NCI-H2029 (cell line): Measurements from ENCODE around the gene RRM2.

ENCODE experiments used
- DNase-seq: peaks from one replicate; lab custom pipeline; 2025; lab: John Stamatoyannopoulos, UW

The RRM2 gene

DNA sequence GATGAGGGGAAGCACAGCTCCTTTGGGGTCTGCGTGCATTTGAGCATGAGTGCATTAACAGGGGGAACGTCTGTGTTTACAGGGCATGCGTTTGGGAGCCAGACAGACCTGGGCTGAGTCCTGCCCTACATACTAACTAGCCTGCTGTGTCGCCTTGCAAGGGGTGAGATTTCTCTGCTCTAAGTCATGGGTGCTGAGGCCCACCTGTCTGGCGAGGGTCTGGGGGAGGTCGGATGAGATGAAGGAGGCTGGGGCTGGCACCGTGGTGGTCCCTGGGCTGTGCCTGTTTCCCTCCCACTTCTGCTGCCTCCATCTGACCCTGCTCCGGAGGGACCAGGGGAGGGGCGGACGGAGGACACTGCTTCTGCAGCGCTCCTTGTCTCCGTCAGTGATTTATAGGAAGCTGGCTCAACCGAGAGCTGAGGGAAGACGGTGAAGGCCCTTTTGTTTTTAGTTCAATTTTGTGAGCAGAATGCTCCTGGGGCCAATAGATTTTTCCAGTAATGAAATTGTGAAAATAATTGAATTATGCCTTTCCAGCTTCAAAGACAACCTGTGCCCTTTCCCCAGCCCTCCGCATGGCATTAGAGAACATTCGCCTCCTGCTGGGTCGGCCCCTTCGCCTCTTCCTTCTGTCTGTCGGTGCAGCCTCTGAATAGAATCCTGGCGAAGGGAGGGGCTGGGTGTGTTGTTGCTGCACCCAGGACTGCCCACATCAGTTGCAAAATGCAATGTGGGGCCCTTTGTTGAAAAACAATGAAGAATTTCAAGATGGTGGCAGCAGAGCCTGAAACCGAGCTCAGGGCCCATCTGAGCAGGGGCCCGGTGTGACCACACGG is 49.7 kb downstream of the RRM2 start:
- DNase-seq, result no peak

DNA sequence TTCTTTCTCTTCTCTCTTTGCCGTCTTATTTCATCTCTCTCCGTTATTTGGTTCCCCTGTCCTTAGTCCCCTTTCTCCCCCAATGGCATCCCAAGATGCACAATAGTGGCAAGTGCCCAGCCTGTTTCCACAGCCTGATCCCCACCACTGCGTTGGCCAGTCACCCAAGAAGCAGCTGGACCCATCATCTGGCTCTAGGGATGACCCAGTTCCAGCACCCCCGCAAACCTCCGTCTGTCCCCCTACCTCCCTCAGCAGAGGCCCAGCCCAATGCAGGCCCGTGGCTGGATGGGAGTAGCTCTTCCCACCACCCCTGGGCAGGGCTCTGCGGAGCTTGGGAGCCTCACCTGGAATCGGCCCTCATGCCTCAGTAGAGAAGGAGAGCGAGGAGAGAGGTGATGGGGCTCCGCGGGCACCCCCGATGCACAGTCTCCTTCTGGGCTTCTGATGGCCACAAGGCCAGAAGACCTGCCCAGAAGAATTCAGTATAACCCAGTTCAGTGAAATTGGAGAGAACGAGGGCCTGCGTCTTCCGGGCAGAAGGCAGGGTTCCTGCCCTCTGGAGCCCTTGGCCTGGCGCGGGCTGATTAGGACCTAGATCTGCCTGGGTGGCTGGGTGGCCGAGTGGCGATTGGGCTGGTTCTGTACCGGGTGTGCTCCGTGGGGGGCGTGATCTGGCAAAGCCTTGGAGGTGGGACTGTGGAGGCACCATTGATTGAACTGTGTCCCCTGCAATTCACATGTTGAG is 50.9 kb downstream of the RRM2 start:
- DNase-seq, result no peak

DNA sequence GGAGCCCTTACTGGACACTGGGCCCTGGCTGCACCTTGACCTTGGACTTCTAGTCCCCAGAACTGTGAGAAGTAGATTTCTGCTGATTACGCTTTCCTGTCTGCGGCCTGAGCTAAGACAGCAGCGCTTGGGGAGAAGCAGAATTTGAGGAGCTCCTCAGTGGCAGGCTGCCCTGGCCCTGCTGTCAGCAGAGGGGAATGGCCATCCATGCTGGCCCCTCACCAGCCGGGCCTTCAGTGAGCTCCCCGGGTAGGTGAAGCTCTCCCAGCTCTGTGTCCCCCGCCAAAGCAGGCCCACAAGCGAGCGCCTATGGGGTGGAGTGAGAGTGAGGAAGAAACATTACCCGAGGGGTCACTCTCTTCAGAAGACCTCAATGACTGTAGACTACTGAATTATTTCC is 51.6 kb downstream of the RRM2 start:
- DNase-seq, result no peak

DNA sequence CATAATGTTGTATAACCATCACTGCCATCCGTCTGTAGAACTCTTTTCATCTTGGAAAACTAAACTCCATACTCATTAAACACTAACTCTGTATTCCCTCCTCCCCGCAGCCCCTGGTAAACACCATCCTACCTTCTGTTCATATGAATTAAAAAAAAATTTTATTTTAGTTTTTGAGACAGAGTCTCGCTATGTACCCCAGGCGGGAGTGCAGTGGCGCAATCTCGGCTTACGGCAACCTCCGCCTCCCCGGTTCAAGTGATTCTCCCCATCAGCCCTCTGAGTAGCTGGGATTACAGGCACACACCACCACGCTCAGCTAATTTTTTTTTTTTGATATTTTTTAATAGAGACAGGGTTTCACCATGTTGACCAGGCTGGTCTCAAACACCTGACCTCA is 52.9 kb downstream of the RRM2 start:
- no peak for DNase-seq

DNA sequence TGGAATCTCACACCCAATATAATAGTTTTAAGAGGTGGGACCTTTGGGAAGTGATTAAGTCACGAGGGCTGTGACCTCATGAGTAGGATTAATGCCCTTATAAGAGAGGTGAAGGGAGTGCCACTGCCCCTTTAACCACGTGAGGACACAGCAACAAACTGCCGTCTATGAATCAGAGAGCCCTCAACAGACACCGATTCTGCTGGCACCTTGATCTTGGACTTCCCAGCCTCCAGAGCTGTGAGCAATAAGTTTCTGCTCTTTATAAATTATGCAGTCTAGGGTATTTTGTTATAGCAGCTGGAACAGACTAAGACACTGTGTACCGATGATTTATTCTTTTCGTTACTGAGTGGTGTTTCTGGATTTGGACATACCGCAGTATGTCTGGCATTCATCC is 56.2 kb downstream of the RRM2 start:
- no peak for DNase-seq

DNA sequence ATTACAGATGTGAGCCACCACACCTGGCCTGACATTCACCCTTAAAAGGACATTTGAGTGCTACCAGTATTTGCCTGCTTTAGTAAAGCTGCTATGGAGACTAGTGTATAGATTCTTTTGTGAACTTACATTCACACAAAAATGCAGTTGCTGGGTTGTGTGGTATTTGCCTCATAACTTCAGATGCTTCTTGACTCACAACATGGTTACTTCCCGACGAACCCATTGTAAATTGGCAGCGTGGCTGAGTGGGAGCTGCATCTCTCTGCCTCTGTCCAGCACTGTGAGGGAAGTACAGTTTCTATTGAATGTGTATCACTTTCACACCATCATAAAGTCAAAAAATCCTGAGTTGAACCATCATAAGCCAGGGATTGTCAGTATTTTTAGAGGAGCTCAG is 56.9 kb downstream of the RRM2 start:
- no peak for DNase-seq

DNA sequence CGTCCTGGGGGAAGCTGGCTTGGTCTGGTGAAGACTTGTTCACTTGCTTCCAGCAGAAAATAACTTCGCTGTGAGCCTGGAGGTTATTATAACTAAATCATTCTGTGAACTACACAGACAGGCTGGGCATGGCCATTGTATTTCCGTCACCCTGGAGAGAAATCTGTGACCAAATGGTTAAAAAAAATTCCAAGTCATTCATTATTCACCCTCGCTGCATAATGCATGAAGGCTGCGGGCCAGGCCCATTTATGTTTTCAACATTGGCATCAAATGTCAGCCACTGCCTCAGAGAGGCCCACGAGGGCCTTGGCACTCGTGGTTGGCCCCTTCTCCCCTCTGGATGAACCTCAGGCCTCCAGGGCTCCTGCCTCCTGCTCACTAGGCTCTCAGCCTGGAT is 57.7 kb downstream of the RRM2 start:
- DNase-seq, result no peak
